Glutamatergic neuron (in vitro differentiated cells): ENCODE measurements around the gene PIP4P1. TPM values are rescaled to one million over a fixed set of nuclear protein-coding genes. Genes with fewer than 3 reads are reported as not detected.

ENCODE experiments used
- DNase-seq: peaks from one replicate; pipeline ENCODE4 v3.0.0; 2022
- H3K27ac Mint-ChIP-seq: one replicate; pipeline ENCODE4 v1.8.0; 2020; ENCODE audit warnings: mild to moderate bottlenecking, mixed read lengths, inconsistent platforms; ENCODE audit not compliant: unreplicated experiment
- H3K27me3 Mint-ChIP-seq: one replicate; pipeline ENCODE4 v1.8.0; 2020; ENCODE audit warnings: mild to moderate bottlenecking, moderate library complexity, mixed read lengths, inconsistent platforms; ENCODE audit not compliant: unreplicated experiment
- H3K36me3 Mint-ChIP-seq: one replicate; pipeline ENCODE4 v1.8.0; 2020; ENCODE audit warnings: mild to moderate bottlenecking, mixed read lengths, inconsistent platforms; ENCODE audit not compliant: unreplicated experiment
- H3K4me1 Mint-ChIP-seq: one replicate; pipeline ENCODE4 v1.8.0; 2020; ENCODE audit warnings: mild to moderate bottlenecking, low read depth, mixed read lengths, inconsistent platforms; ENCODE audit not compliant: unreplicated experiment
- H3K4me3 Mint-ChIP-seq: one replicate; pipeline ENCODE4 v1.8.0; 2020; ENCODE audit warnings: mild to moderate bottlenecking, mixed read lengths, inconsistent platforms; ENCODE audit not compliant: unreplicated experiment
- H3K9me3 Mint-ChIP-seq: one replicate; pipeline ENCODE4 v1.8.0; 2020; ENCODE audit warnings: mild to moderate bottlenecking, moderate library complexity, mixed read lengths, inconsistent platforms; ENCODE audit not compliant: unreplicated experiment
- CTCF ChIP-seq: fragments of 200-600 bp; sonication (generic); IDR thresholded peaks from one replicate; pipeline ENCODE4 v1.5.0; 2021; ENCODE audit not compliant: partially characterized antibody, unreplicated experiment
- total RNA-seq: library from RNA; stranded (reverse); fragmentation: NEBNext Ultra II Directional; extraction: Animal tissue kit (Norgen Biotek cat#: 25700); gene quantifications from one replicate; pipeline ENCODE4 v1.2.1, GENCODE V29; 2021; ENCODE audit not compliant: unreplicated experiment

PIP4P1 gene
- total RNA-seq, 1 donor from 2014 or later, result 49.1 TPM

GRCh38 chr14:20441461-20441860 lies 19.8 kb downstream of the PIP4P1 start:
- Mint-ChIP-seq H3K4me3 (no peak overlapping the region), H3K27ac (no peak overlapping the region), H3K4me1 (no peaks in the 10 kb centered on the region), H3K9me3 (peaks cover 7% of the 10 kb centered on the region), H3K27me3 (peaks cover 8% of the 10 kb centered on the region), H3K36me3 (peaks cover 15% of the 10 kb centered on the region)
- no peak for DNase-seq
- no peak for TF ChIP-seq CTCF

- no peak for DNase-seq
- H3K27ac Mint-ChIP-seq, result no peak overlapping the region
- peaks cover 8% of the 10 kb centered on the region for H3K27me3 Mint-ChIP-seq
- no peak overlapping the region for H3K4me3 Mint-ChIP-seq
- peaks cover 7% of the 10 kb centered on the region for H3K9me3 Mint-ChIP-seq
- peaks cover 15% of the 10 kb centered on the region for H3K36me3 Mint-ChIP-seq
- no peak for TF ChIP-seq CTCF
- H3K4me1 Mint-ChIP-seq, result no peaks in the 10 kb centered on the region
Measured at GRCh38 chr14:20440882-20441281, 20.4 kb downstream of the PIP4P1 start.

- Mint-ChIP-seq H3K36me3 (peaks cover 15% of the 10 kb centered on the region), H3K27me3 (peaks cover 8% of the 10 kb centered on the region), H3K27ac (no peak overlapping the region), H3K9me3 (peaks cover 7% of the 10 kb centered on the region), H3K4me3 (no peak overlapping the region), H3K4me1 (no peaks in the 10 kb centered on the region)
- TF ChIP-seq CTCF, result no peak
- DNase-seq, result no peak
Measured at GRCh38 chr14:20440465-20440864, 20.8 kb downstream of the PIP4P1 start.

- Mint-ChIP-seq H3K36me3 (peaks cover 15% of the 10 kb centered on the region), H3K4me3 (no peak overlapping the region), H3K9me3 (peaks cover 7% of the 10 kb centered on the region), H3K4me1 (no peaks in the 10 kb centered on the region), H3K27ac (no peak overlapping the region), H3K27me3 (peaks cover 8% of the 10 kb centered on the region)
- no peak for TF ChIP-seq CTCF
- DNase-seq, result no peak
Measured at GRCh38 chr14:20438664-20439063, 22.6 kb downstream of the PIP4P1 start.

GRCh38 chr14:20436363-20436755 lies 24.9 kb downstream of the PIP4P1 start:
- no peak for DNase-seq
- Mint-ChIP-seq H3K36me3 (no peaks in the 10 kb centered on the region), H3K4me1 (no peaks in the 10 kb centered on the region), H3K27me3 (peaks cover 8% of the 10 kb centered on the region), H3K4me3 (no peak overlapping the region), H3K9me3 (peaks cover 5% of the 10 kb centered on the region), H3K27ac (no peak overlapping the region)
- TF ChIP-seq CTCF, result no peak
